ENCODE results near the gene CD6.

- no peak for TF ChIP-seq POLR2A (IDR thresholded peaks at IDR 0.05)
- TF ChIP-seq, protein P1, sequence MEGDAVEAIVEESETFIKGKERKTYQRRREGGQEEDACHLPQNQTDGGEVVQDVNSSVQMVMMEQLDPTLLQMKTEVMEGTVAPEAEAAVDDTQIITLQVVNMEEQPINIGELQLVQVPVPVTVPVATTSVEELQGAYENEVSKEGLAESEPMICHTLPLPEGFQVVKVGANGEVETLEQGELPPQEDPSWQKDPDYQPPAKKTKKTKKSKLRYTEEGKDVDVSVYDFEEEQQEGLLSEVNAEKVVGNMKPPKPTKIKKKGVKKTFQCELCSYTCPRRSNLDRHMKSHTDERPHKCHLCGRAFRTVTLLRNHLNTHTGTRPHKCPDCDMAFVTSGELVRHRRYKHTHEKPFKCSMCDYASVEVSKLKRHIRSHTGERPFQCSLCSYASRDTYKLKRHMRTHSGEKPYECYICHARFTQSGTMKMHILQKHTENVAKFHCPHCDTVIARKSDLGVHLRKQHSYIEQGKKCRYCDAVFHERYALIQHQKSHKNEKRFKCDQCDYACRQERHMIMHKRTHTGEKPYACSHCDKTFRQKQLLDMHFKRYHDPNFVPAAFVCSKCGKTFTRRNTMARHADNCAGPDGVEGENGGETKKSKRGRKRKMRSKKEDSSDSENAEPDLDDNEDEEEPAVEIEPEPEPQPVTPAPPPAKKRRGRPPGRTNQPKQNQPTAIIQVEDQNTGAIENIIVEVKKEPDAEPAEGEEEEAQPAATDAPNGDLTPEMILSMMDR (IDR thresholded peaks at IDR 0.05 in 4 of 5, conservative IDR thresholded peaks at IDR 0.05 in 1 of 5): no peak
Observed at GRCh38 chr11:60947700-60948099, 23.8 kb upstream of the CD6 start.
